DMS114 treated with DMSO at 0.1 percent for 48 hours (cell line): Measurements from ENCODE around the gene ANKRD13D.

Experiments used
- DNase-seq: peaks from one replicate; lab custom pipeline; 2025; ENCODE audit not compliant: unreplicated experiment; lab: John Stamatoyannopoulos, UW

The ANKRD13D gene

GRCh38 chr11:67273260-67273990 lies 15.7 kb upstream of the ANKRD13D start:
- DNase-seq = no peak

GRCh38 chr11:67274768-67275605 lies 14.1 kb upstream of the ANKRD13D start:
- DNase-seq = no peak

DNA sequence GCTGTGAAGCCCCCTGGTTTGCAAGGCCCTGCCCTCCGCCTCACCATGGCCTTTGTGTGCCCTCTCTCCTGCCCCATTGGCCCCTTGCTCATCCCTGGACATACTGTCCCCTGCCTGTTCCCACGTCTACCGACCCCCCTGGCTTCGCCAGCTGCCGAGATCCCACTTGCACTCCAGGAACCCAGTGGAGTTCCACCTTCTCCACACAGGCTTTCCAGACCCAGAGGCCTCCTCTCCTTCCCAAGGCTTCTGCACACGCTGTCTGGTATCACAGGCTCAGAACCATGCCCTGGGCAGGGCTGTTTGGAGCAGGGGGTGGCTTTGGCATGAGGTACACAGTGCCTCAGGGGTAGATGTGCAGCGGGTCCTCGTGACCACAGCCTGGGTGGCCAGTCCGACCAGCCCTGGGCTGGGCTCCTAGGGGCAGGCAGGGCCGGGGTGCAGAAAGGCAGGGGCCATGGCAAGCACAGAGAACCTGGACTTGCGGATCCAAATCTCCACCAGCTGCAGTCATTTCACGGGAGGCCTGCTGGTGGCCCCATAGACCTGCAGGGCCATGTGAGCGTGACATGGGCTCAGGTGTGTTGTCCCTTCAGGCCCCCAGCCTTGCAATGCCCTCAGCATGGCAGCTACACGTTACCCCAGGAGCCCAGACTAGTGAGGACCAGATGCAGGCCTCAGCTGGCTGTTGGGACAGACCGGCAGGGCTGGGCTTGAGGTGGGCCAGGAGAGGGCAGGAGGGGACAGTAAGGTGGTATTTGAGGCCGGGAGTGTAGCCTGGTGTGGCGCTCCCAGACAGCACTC lies 13.3 kb upstream of the ANKRD13D start:
- no peak for DNase-seq

- no peak for DNase-seq
Observed at GRCh38 chr11:67276781-67277230, 12.3 kb upstream of the ANKRD13D start.

DNA sequence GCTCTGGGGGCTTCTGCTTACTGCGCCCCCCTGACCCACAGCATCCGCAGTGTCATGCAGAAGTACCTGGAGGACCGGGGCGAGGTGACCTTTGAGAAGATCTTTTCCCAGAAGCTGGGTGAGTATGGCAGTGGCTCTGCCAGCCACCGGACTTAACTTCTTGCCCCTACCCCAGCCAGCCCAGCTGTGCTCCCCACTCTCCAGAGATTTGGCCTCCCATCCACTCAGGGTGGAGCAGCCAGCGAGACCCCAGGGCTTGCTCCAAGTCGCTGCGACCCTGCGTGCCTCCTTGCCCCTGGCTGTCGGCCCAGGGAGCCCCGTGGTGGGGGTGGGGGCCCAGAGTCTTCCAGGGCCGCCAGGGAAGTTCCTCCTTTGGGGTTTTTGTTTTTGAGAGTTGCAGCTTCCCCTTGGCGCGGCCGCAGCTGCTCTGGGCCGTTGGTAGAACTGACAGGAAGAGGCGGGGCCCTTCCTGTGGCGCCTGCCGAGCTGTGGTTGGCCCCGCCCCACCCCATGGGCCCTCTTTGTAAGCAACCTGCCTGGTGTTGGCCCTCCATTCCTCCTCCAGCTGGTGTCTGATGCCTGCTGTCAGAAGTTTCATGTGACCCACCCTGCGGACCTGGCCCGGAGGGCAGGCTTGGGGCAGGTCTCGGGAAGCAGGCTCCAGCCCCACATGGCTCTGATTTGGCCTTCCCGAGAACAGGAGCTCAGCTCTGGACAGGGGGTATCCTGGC lies 11.7 kb upstream of the ANKRD13D start:
- DNase-seq = no peak

- DNase-seq = no peak
Observed at GRCh38 chr11:67278135-67278938, 10.8 kb upstream of the ANKRD13D start.

- DNase-seq = no peak
Observed at GRCh38 chr11:67278939-67279588, 10.0 kb upstream of the ANKRD13D start.

DNA sequence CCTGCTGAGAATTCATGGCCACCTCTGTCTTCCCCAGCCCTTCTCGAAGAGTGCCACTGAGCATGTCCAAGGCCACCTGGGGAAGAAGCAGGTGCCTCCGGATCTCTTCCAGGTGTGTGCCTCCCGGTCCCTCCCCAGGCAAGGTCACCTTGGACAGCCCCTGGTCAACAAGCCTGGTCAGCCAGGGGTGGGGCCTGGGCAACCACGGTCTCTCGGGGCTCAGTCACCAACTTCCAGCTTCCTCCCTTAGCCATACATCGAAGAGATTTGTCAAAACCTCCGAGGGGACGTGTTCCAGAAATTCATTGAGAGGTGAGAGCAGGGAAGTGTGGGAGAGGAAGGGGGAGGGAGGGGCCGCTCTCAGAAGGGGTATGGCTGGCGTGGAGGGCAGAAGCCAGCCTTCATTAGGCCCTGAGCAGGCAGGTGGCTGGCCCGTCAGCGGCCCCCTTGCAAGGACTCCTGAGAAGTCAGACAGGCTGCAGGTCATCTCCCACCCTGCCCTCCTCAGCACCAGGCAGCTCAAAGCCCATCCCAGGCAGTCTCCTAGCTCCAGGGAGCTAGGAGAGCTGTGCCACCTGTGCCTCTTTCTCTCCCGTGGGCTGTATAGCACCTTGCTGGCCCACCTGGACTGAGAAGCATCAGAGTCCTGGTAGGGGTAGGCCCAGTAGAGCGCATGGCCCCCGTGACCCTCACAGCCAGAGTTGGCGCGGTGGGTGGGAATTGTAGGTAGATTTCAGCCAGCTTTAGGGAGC lies 9.3 kb upstream of the ANKRD13D start:
- no peak for DNase-seq

DNA sequence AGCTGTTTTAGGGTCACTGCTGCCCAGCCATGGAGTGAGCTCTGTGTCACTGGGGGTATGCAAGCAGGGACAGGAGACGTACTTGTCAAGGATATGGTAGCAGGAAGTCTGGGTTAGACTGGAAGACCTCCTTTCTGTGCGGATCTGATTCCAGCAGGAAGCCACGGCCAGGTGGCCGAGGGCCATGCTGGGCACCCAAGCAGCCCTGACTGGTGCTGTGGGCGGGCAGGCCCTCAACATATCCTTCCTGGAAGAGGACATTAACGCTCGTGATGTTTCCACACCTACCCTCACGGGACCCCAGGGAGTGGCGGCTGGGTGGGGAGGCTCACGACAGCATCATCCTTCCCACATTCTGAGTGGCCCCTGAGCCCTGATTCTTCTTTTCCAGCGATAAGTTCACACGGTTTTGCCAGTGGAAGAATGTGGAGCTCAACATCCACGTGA lies 8.7 kb upstream of the ANKRD13D start:
- DNase-seq = no peak

GRCh38 chr11:67280788-67281551 lies 8.1 kb upstream of the ANKRD13D start:
- no peak for DNase-seq

GRCh38 chr11:67281552-67282150 lies 7.5 kb upstream of the ANKRD13D start:
- no peak for DNase-seq

- DNase-seq = no peak
Observed at GRCh38 chr11:67282155-67282875, 6.8 kb upstream of the ANKRD13D start.

DNA sequence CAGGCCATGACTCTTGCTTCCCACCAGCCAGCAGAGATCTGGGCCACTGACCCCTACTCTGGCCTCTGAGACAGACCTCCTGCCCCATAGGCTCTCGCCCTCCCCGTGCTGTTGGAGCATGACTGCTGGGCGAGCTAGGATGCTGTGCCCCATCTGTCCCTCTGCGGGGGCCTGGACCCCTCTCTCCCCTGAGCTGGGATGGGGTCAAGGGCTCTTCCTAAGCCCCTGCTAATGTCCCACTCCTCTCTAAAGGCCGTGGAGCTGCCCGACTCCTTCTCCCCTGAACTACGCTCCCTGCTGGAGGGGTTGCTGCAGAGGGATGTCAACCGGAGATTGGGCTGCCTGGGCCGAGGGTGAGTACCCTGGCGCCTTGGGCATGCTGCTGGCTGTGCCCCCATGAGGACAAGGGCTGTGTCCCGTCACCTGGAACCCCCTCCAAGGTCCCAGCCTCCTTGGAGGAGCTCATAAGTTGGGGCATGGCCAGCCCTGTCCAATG lies 6.2 kb upstream of the ANKRD13D start:
- DNase-seq = no peak

DNA sequence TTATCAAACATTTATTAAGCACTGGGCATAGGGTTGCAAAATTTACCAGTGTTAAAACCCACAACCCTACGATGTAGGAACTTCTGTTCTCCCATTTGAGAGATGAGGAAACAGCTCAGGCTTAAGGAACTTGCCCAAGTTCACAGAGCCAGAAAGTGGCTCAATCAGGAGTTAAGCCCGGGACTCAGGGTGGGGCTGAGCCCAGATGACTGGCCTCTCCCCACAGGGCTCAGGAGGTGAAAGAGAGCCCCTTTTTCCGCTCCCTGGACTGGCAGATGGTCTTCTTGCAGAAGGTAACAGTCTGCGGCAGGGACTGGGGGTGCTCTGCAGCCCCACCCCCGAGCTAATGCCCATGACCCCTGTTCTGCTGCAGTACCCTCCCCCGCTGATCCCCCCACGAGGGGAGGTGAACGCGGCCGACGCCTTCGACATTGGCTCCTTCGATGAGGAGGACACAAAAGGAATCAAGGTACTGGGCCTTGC lies 5.6 kb upstream of the ANKRD13D start:
- no peak for DNase-seq

- no peak for DNase-seq
Observed at GRCh38 chr11:67284811-67285540, 4.1 kb upstream of the ANKRD13D start.
